ENCODE results near the gene PDGFA. TPM values are rescaled to one million over a fixed set of nuclear protein-coding genes. Genes with fewer than 3 reads are reported as not detected.

Gene PDGFA
- total RNA-seq, 1 donor from 2014 or later: 7.6 TPM

- H3K36me3 Mint-ChIP-seq (ENCODE audit: unreplicated experiment): peaks cover 4% of the 10 kb centered on the region
- TF ChIP-seq, protein P1, sequence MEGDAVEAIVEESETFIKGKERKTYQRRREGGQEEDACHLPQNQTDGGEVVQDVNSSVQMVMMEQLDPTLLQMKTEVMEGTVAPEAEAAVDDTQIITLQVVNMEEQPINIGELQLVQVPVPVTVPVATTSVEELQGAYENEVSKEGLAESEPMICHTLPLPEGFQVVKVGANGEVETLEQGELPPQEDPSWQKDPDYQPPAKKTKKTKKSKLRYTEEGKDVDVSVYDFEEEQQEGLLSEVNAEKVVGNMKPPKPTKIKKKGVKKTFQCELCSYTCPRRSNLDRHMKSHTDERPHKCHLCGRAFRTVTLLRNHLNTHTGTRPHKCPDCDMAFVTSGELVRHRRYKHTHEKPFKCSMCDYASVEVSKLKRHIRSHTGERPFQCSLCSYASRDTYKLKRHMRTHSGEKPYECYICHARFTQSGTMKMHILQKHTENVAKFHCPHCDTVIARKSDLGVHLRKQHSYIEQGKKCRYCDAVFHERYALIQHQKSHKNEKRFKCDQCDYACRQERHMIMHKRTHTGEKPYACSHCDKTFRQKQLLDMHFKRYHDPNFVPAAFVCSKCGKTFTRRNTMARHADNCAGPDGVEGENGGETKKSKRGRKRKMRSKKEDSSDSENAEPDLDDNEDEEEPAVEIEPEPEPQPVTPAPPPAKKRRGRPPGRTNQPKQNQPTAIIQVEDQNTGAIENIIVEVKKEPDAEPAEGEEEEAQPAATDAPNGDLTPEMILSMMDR (IDR thresholded peaks at IDR 0.05; ENCODE audit: partially characterized antibody, unreplicated experiment): no peak
- no peak overlapping the region for H3K4me3 Mint-ChIP-seq (ENCODE audit: unreplicated experiment)
- no peak for DNase-seq
- H3K27me3 Mint-ChIP-seq (ENCODE audit: unreplicated experiment): peaks cover 12% of the 10 kb centered on the region
- no peak overlapping the region for H3K27ac Mint-ChIP-seq (ENCODE audit: unreplicated experiment)
- H3K9me3 Mint-ChIP-seq (ENCODE audit: unreplicated experiment): peaks cover 3% of the 10 kb centered on the region
- H3K4me1 Mint-ChIP-seq (ENCODE audit: low read depth, unreplicated experiment): peaks cover 5% of the 10 kb centered on the region
Observed at GRCh38 chr7:542131-542712, 22.6 kb upstream of the PDGFA start.

DNA sequence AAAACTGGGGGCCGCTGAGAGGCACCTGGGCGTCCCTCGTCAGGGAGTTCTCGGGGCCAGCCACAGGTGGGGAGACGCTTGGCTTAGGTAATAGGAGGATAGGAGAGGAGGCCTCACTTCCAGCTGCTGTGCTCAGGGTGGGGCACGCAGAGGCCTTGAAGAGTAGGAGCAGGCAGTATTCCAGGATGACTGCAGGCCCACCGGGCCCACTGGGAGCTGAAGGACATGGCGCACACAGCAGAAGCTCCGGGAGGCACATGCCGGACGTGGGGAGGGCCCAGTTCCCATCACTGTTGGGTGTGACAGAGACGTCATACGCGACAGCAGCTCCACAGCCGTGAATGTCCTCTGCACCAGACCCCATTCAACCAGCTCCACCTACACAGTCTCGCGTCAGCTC is 22.0 kb upstream of the PDGFA start:
- Mint-ChIP-seq H3K4me1 (ENCODE audit: low read depth, unreplicated experiment) (peaks cover 5% of the 10 kb centered on the region), H3K27ac (ENCODE audit: unreplicated experiment) (no peak overlapping the region), H3K36me3 (ENCODE audit: unreplicated experiment) (peaks cover 4% of the 10 kb centered on the region), H3K9me3 (ENCODE audit: unreplicated experiment) (peaks cover 3% of the 10 kb centered on the region), H3K27me3 (ENCODE audit: unreplicated experiment) (peaks cover 9% of the 10 kb centered on the region), H3K4me3 (ENCODE audit: unreplicated experiment) (no peak overlapping the region)
- TF ChIP-seq, protein P1 (IDR thresholded peaks at IDR 0.05; ENCODE audit: partially characterized antibody, unreplicated experiment): no peak
- DNase-seq: no peak

DNA sequence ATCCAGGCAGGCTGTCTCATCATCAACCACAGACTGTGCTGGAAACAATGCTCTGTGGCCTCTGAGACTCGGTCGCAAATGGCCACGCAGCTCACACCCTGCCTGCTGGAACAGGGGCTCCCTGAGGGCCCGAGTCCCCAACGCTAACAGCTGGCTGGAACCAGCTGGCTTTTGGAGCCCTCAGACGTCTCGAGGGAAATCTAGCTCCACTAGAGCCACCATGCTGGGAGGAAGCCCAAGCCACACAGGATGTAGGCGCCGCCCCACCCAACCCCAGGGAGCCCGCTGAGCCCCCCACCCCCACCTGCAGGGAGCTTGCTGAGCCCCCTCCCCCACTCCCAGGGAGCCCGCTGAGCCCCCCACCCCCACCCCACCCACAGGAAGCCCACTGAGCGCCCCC is 21.4 kb upstream of the PDGFA start:
- TF ChIP-seq, protein P1 (IDR thresholded peaks at IDR 0.05; ENCODE audit: partially characterized antibody, unreplicated experiment): no peak
- Mint-ChIP-seq H3K9me3 (ENCODE audit: unreplicated experiment) (peaks cover 3% of the 10 kb centered on the region), H3K27ac (ENCODE audit: unreplicated experiment) (no peak overlapping the region), H3K27me3 (ENCODE audit: unreplicated experiment) (peaks cover 11% of the 10 kb centered on the region), H3K4me1 (ENCODE audit: low read depth, unreplicated experiment) (peaks cover 5% of the 10 kb centered on the region), H3K4me3 (ENCODE audit: unreplicated experiment) (no peak overlapping the region), H3K36me3 (ENCODE audit: unreplicated experiment) (peaks cover 4% of the 10 kb centered on the region)
- DNase-seq: no peak

- peaks cover 11% of the 10 kb centered on the region for H3K27me3 Mint-ChIP-seq (ENCODE audit: unreplicated experiment)
- DNase-seq: no peak
- TF ChIP-seq, protein P1 (IDR thresholded peaks at IDR 0.05; ENCODE audit: partially characterized antibody, unreplicated experiment): no peak
- peaks cover 3% of the 10 kb centered on the region for H3K9me3 Mint-ChIP-seq (ENCODE audit: unreplicated experiment)
- H3K4me1 Mint-ChIP-seq (ENCODE audit: low read depth, unreplicated experiment): peaks cover 5% of the 10 kb centered on the region
- H3K4me3 Mint-ChIP-seq (ENCODE audit: unreplicated experiment): no peak overlapping the region
- peaks cover 4% of the 10 kb centered on the region for H3K36me3 Mint-ChIP-seq (ENCODE audit: unreplicated experiment)
- H3K27ac Mint-ChIP-seq (ENCODE audit: unreplicated experiment): no peak overlapping the region
Observed at GRCh38 chr7:540579-540978, 20.9 kb upstream of the PDGFA start.

DNA sequence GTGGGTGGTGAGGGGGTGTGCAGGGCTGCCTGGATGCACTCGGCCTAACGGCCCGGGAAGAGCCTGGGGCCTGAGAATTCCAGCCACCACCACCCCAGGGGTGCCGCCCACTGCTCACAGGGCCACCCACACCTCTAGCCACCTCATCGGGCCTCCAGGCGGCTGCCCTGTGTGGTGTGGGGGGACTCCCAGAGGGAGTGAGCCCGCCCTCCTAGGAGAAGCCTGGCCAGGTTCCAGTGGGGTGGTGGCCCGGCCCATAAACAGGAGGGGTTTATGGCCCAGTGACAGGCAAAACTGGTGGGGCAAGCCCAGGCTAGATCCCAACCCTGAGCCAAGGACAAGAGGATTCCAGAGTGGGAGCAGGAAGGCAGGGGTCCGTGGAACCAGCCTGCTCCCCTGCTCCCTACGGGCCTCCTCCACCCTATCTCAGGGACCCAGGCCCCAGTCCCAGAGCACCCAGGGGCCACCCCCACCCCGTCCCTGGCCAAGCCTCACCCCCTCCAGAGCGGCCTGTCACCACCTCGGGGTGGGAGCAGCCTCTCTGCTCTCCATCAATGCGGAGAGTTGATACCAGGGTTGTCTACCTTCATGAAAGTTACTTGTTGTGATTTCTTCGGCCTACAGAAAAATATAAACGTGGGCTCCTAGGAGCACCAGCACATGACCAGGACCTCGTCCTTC is 20.2 kb upstream of the PDGFA start:
- peaks cover 11% of the 10 kb centered on the region for H3K27me3 Mint-ChIP-seq (ENCODE audit: unreplicated experiment)
- peaks cover 5% of the 10 kb centered on the region for H3K4me1 Mint-ChIP-seq (ENCODE audit: low read depth, unreplicated experiment)
- TF ChIP-seq, protein P1 (IDR thresholded peaks at IDR 0.05; ENCODE audit: partially characterized antibody, unreplicated experiment): no peak
- peaks cover 3% of the 10 kb centered on the region for H3K9me3 Mint-ChIP-seq (ENCODE audit: unreplicated experiment)
- no peak for DNase-seq
- H3K36me3 Mint-ChIP-seq (ENCODE audit: unreplicated experiment): no peaks in the 10 kb centered on the region
- H3K27ac Mint-ChIP-seq (ENCODE audit: unreplicated experiment): no peak overlapping the region
- no peak overlapping the region for H3K4me3 Mint-ChIP-seq (ENCODE audit: unreplicated experiment)

Measured in glutamatergic neuron (in vitro differentiated cells).